Panc1 (cell line): ENCODE measurements around the gene NEGR1.

Experiments used
- CTCF ChIP-seq: fragments of 450-650 bp; IDR thresholded peaks from 2 replicates; pipeline ENCODE4 v1.5.1; 2017; ENCODE audit warnings: mild to moderate bottlenecking
- POLR2AphosphoS5 ChIP-seq: IDR thresholded peaks from 2 replicates; pipeline ENCODE4 v1.6.1; 2012; ENCODE audit warnings: mild to moderate bottlenecking, low read depth, low read length, moderate library complexity
- REST ChIP-seq, 2 experiments: IDR thresholded peaks; 2 replicates each; pipeline ENCODE4 v1.6.1; 2011 to 2012; ENCODE audit warnings: low read depth in 2 of 2, control low read depth in 1 of 2, low read length in 1 of 2, mild to moderate bottlenecking in 1 of 2, moderate library complexity in 1 of 2; ENCODE audit not compliant: insufficient read depth in 1 of 2
- SIN3A ChIP-seq: IDR thresholded peaks from 2 replicates; pipeline ENCODE4 v1.6.1; 2012; ENCODE audit warnings: low read depth, mild to moderate bottlenecking, low read length, moderate library complexity, borderline replicate concordance; ENCODE audit not compliant: insufficient read depth
- TCF7L2 ChIP-seq: IDR thresholded peaks from 2 replicates; pipeline ENCODE4 v1.6.1; 2011; ENCODE audit warnings: mild to moderate bottlenecking, low read depth, low read length, inconsistent platforms

- TF ChIP-seq CTCF (no peak), REST (IDR thresholded peaks at IDR 0.05; ENCODE audit: insufficient read depth in 1 of 2, low read depth in 2 of 2, low read length in 1 of 2) (no peak), TCF7L2 (no peak), SIN3A (no peak), POLR2AphosphoS5 (no peak)
Observed at GRCh38 chr1:72060466-72061245, 221.7 kb downstream of the NEGR1 start.
